H9 (cell line): ENCODE measurements around the gene MGAT5. TPM values are rescaled to one million over a fixed set of nuclear protein-coding genes. Genes with fewer than 3 reads are reported as not detected.
A peak's percentile ranks its signal among the peaks of the same experiment; 100 is the strongest.

Experiments used
- DNase-seq: peaks from one replicate; pipeline ENCODE4 v3.0.0-alpha.2; 2017
- H2AFZ ChIP-seq: one replicate; pipeline ENCODE4 v1.6.1; 2013; ENCODE audit warnings: mild to moderate bottlenecking, low read length, control low read depth, moderate library complexity
- H2AK5ac ChIP-seq: 2 replicates; pipeline ENCODE4 v1.6.1; 2013; ENCODE audit warnings: low read length, control low read depth, mixed read lengths; ENCODE audit not compliant: insufficient read length
- H2BK120ac ChIP-seq: one replicate; pipeline ENCODE4 v1.6.1; 2013; ENCODE audit warnings: low read depth, mild to moderate bottlenecking, low read length, control low read depth, inconsistent platforms; ENCODE audit not compliant: poor library complexity, severe bottlenecking
- H2BK12ac ChIP-seq: 2 replicates; pipeline ENCODE4 v1.6.1; 2013; ENCODE audit warnings: low read length, control low read depth, mixed read lengths, low read depth; ENCODE audit not compliant: insufficient read length
- H2BK15ac ChIP-seq: 2 replicates; pipeline ENCODE4 v1.6.1; 2013; ENCODE audit warnings: low read depth, low read length, control low read depth
- H2BK20ac ChIP-seq: one replicate; pipeline ENCODE4 v1.6.1; 2013; ENCODE audit warnings: low read depth, mild to moderate bottlenecking, low read length, control low read depth, inconsistent platforms; ENCODE audit not compliant: poor library complexity, severe bottlenecking
- H2BK5ac ChIP-seq: 2 replicates; pipeline ENCODE4 v1.6.1; 2013; ENCODE audit warnings: low read length, control low read depth, mixed read lengths; ENCODE audit not compliant: insufficient read length
- H3K14ac ChIP-seq: 2 replicates; pipeline ENCODE4 v1.6.1; 2013; ENCODE audit warnings: low read length, control low read depth; ENCODE audit not compliant: insufficient read depth
- H3K18ac ChIP-seq: 2 replicates; pipeline ENCODE4 v1.6.1; 2013; ENCODE audit warnings: low read depth, mild to moderate bottlenecking, mixed read lengths, low read length, control low read depth; ENCODE audit not compliant: insufficient read length
- H3K23ac ChIP-seq: 2 replicates; pipeline ENCODE4 v1.6.1; 2013; ENCODE audit warnings: low read length, control low read depth, mixed read lengths, low read depth; ENCODE audit not compliant: insufficient read length
- H3K23me2 ChIP-seq: 2 replicates; pipeline ENCODE4 v1.6.1; 2013; ENCODE audit warnings: low read depth, mild to moderate bottlenecking, mixed read lengths, low read length, control low read depth; ENCODE audit not compliant: insufficient read length, poor library complexity, severe bottlenecking
- H3K27ac ChIP-seq: 2 replicates; pipeline ENCODE4 v1.5.1; 2013; ENCODE audit warnings: low read length, control low read depth, mixed read lengths, low read depth; ENCODE audit not compliant: insufficient read length
- H3K27me3 ChIP-seq: 2 replicates; pipeline ENCODE4 v1.6.1; 2013; ENCODE audit warnings: low read length, control low read depth, inconsistent platforms; ENCODE audit not compliant: insufficient read depth
- H3K4ac ChIP-seq: 2 replicates; pipeline ENCODE4 v1.6.1; 2013; ENCODE audit warnings: low read depth, mild to moderate bottlenecking, control low read depth, inconsistent platforms, low read length, moderate library complexity
- H3K4me1 ChIP-seq: 2 replicates; pipeline ENCODE4 v1.6.1; 2013; ENCODE audit warnings: low read length, control low read depth, inconsistent platforms; ENCODE audit not compliant: insufficient read depth
- H3K4me2 ChIP-seq: 2 replicates; pipeline ENCODE4 v1.6.1; 2013; ENCODE audit warnings: low read length, control low read depth, mixed read lengths; ENCODE audit not compliant: insufficient read length, insufficient read depth
- H3K56ac ChIP-seq: 2 replicates; pipeline ENCODE4 v1.6.1; 2013; ENCODE audit warnings: low read depth, mild to moderate bottlenecking, mixed read lengths, low read length, control low read depth; ENCODE audit not compliant: insufficient read length
- H3K79me1 ChIP-seq: 2 replicates; pipeline ENCODE4 v1.6.1; 2013; ENCODE audit warnings: low read depth, mild to moderate bottlenecking, moderate library complexity, low read length, control low read depth, inconsistent platforms; ENCODE audit not compliant: insufficient read depth, poor library complexity, severe bottlenecking
- H3K79me2 ChIP-seq: 2 replicates; pipeline ENCODE4 v1.6.1; 2013; ENCODE audit warnings: low read length, control low read depth, inconsistent platforms; ENCODE audit not compliant: insufficient read depth
- H3K9ac ChIP-seq: 2 replicates; pipeline ENCODE4 v1.6.1; 2013; ENCODE audit warnings: low read length, control low read depth, mixed read lengths; ENCODE audit not compliant: insufficient read length; ENCODE audit errors: extremely low read depth
- H3K9me3 ChIP-seq: one replicate; pipeline ENCODE4 v1.6.1; 2013; ENCODE audit warnings: low read depth, low read length, inconsistent platforms; ENCODE audit not compliant: control insufficient read depth
- H3T11ph ChIP-seq: one replicate; pipeline ENCODE4 v1.6.1; 2013; ENCODE audit warnings: mild to moderate bottlenecking, low read length, control low read depth, inconsistent platforms
- H4K20me1 ChIP-seq: one replicate; pipeline ENCODE4 v1.6.1; 2013; ENCODE audit not compliant: control insufficient read depth, insufficient read length, insufficient read depth
- H4K5ac ChIP-seq: 2 replicates; pipeline ENCODE4 v1.6.1; 2013; ENCODE audit warnings: low read depth, mild to moderate bottlenecking, mixed read lengths, low read length, control low read depth; ENCODE audit not compliant: insufficient read length
- H4K8ac ChIP-seq: replicated peaks from 2 replicates; pipeline ENCODE4 v1.6.1; 2013; ENCODE audit warnings: low read length, control low read depth, mixed read lengths, low read depth; ENCODE audit not compliant: insufficient read length
- H4K91ac ChIP-seq: 2 replicates; pipeline ENCODE4 v1.6.1; 2013; ENCODE audit warnings: low read depth, mild to moderate bottlenecking, moderate library complexity, mixed read lengths, low read length, control low read depth; ENCODE audit not compliant: insufficient read length
- H3K27ac Mint-ChIP-seq, 3 experiments: 2 replicates in 2 of 3; 3 replicates in 1 of 3; pipeline ENCODE4 v1.8.0; 2020 to 2021; ENCODE audit warnings: mixed read lengths in 3 of 3, mild to moderate bottlenecking in 1 of 3, moderate library complexity in 1 of 3
- H3K27me3 Mint-ChIP-seq: 2 replicates; pipeline ENCODE4 v1.8.0; 2021; ENCODE audit warnings: low read depth, mild to moderate bottlenecking, moderate library complexity, mixed read lengths
- H3K36me3 Mint-ChIP-seq, 3 experiments: 2 replicates in 2 of 3; 3 replicates in 1 of 3; pipeline ENCODE4 v1.8.0; 2020 to 2021; ENCODE audit warnings: low read depth in 3 of 3, mixed read lengths in 3 of 3; ENCODE audit not compliant: insufficient read depth in 1 of 3
- H3K4me1 Mint-ChIP-seq, 2 experiments: 2 replicates each; pipeline ENCODE4 v1.8.0; 2020; ENCODE audit warnings: mixed read lengths in 2 of 2
- H3K4me3 Mint-ChIP-seq, 2 experiments: 2 replicates in 1 of 2; 3 replicates in 1 of 2; pipeline ENCODE4 v1.8.0; 2020 to 2021; ENCODE audit warnings: mild to moderate bottlenecking in 2 of 2, mixed read lengths in 2 of 2, moderate library complexity in 1 of 2
- H3K9me3 Mint-ChIP-seq, 2 experiments: 2 replicates in 1 of 2; 3 replicates in 1 of 2; pipeline ENCODE4 v1.8.0; 2020; ENCODE audit warnings: mild to moderate bottlenecking in 2 of 2, mixed read lengths in 2 of 2, moderate library complexity in 1 of 2
- WGBS: extraction: QIAGEN DNeasy Blood & Tissue Kit; methylation state at CpG from one replicate; pipeline ENCODE4 v1.1.7; 2013; ENCODE audit warnings: missing lambda C conversion rate, low lambda C conversion rate, mixed read lengths; ENCODE audit not compliant: insufficient read length; ENCODE audit errors: extremely low coverage; 5-methylcytosine and 5-hydroxymethylcytosine counted together
- total RNA-seq: library from RNA; stranded (reverse); gene quantifications from 2 replicates; pipeline ENCODE4 v1.2.1, GENCODE V29; 2021
- TF ChIP-seq, protein P1 (sequence below): fragments of 200-600 bp; sonication (generic); conservative IDR thresholded peaks from 3 replicates; pipeline ENCODE4 v1.8.0; 2021; ENCODE audit warnings: antibody characterized with exemption, mild to moderate bottlenecking

MGAT5 gene
- total RNA-seq, 1 experiment from 2014 or later: 25.7 TPM

- Histone ChIP-seq H2BK15ac (no peak overlapping the region), H3K18ac (no peak overlapping the region), H3K14ac (no peak overlapping the region), H2BK20ac (no peak overlapping the region), H3K23ac (no peak overlapping the region), H3K56ac (no peak overlapping the region), H3K23me2 (no peaks in the 10 kb centered on the region), H3K4me2 (no peak overlapping the region), H3K27me3 (no peaks in the 10 kb centered on the region), H3K79me1 (peaks cover 2% of the 10 kb centered on the region), H3K27ac (no peak overlapping the region), H2BK5ac (no peak overlapping the region), H3K9me3 (no peaks in the 10 kb centered on the region), H2BK12ac (no peak overlapping the region), H3K79me2 (no peaks in the 10 kb centered on the region), H2AK5ac (no peak overlapping the region), H4K5ac (no peak overlapping the region), H2AFZ (no peak overlapping the region), H3K4ac (no peak overlapping the region), H3T11ph (no peak overlapping the region), H4K91ac (no peak overlapping the region), H4K8ac (no peak overlapping the region), H2BK120ac (no peak overlapping the region), H3K9ac (no peak overlapping the region), H4K20me1 (no peaks in the 10 kb centered on the region), H3K4me1 (no peaks in the 10 kb centered on the region)
- no CpG with 5 or more reads among the region's 2 CpGs for WGBS
- 0 out of 7 replicates have a peak overlapping the region, but pooled peaks of 1 of the 3 experiments have one; percentile 7 for H3K27ac Mint-ChIP-seq
- peaks cover 9% of the 10 kb centered on the region for H3K27me3 Mint-ChIP-seq
- no peaks in the 10 kb centered on the region; a peak in 1 of 5 replicates for H3K9me3 Mint-ChIP-seq
- no peak overlapping the region for H3K4me3 Mint-ChIP-seq
- H3K36me3 Mint-ChIP-seq: no peaks in the 10 kb centered on the region; a peak in 3 of 7 replicates
- DNase-seq: no peak
- H3K4me1 Mint-ChIP-seq: peaks cover 12 to 18% of the 10 kb centered on the region in 2 experiments
- TF ChIP-seq, protein P1, sequence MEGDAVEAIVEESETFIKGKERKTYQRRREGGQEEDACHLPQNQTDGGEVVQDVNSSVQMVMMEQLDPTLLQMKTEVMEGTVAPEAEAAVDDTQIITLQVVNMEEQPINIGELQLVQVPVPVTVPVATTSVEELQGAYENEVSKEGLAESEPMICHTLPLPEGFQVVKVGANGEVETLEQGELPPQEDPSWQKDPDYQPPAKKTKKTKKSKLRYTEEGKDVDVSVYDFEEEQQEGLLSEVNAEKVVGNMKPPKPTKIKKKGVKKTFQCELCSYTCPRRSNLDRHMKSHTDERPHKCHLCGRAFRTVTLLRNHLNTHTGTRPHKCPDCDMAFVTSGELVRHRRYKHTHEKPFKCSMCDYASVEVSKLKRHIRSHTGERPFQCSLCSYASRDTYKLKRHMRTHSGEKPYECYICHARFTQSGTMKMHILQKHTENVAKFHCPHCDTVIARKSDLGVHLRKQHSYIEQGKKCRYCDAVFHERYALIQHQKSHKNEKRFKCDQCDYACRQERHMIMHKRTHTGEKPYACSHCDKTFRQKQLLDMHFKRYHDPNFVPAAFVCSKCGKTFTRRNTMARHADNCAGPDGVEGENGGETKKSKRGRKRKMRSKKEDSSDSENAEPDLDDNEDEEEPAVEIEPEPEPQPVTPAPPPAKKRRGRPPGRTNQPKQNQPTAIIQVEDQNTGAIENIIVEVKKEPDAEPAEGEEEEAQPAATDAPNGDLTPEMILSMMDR: no peak
Measured at GRCh38 chr2:134271758-134272157, 17.9 kb downstream of the MGAT5 start.
